Activated CD4-positive, alpha-beta memory T cell treated with anti-CD3 and anti-CD28 coated beads for 36 hours (primary cell): Measurements from ENCODE around the gene KCNH3. TPM values are rescaled to one million over a fixed set of nuclear protein-coding genes. Genes with fewer than 3 reads are reported as not detected.

Source experiments
- CTCF ChIA-PET: fragments of 350-600 bp; sonication (Branson Sonifier 250); formaldehyde crosslinking; loops from one replicate; lab custom pipeline; 2021; ENCODE audit warnings: antibody characterized with exemption, inconsistent platforms; lab: Charles Lee
- POLR2A ChIA-PET: fragments of 350-600 bp; sonication (Branson Sonifier 250); formaldehyde crosslinking; loops from one replicate; lab custom pipeline; 2021; ENCODE audit warnings: antibody characterized with exemption; lab: Charles Lee
- DNase-seq: peaks from one replicate; pipeline ENCODE4 v3.0.0-alpha.2; 2020
- H3K27ac Mint-ChIP-seq: one replicate; pipeline ENCODE4 v1.8.0; 2021; ENCODE audit warnings: mixed read lengths
- H3K27me3 Mint-ChIP-seq: one replicate; pipeline ENCODE4 v1.8.0; 2021; ENCODE audit warnings: mixed read lengths
- H3K36me3 Mint-ChIP-seq: one replicate; pipeline ENCODE4 v1.8.0; 2021; ENCODE audit warnings: mixed read lengths
- H3K4me1 Mint-ChIP-seq: one replicate; pipeline ENCODE4 v1.8.0; 2021; ENCODE audit warnings: low read depth, mixed read lengths
- H3K4me3 Mint-ChIP-seq: one replicate; pipeline ENCODE4 v1.8.0; 2021; ENCODE audit warnings: mild to moderate bottlenecking, mixed read lengths
- H3K9me3 Mint-ChIP-seq: one replicate; pipeline ENCODE4 v1.8.0; 2021; ENCODE audit warnings: mixed read lengths
- intact Hi-C: fragments of 100-400 bp; cut with micrococcal nuclease; formaldehyde crosslinking; loops from one replicate; pipeline ENCODE4 v1.15.1; 2023
- total RNA-seq, 2 experiments: library from RNA; stranded (reverse); gene quantifications; one replicate each; pipeline ENCODE4 v1.2.3, GENCODE V29; 2021

KCNH3 gene
- total RNA-seq, 2 experiments from 2014 or later = 1.2 to 1.3 TPM

GRCh38 chr12:49556391-49557186 lies 17.8 kb downstream of the KCNH3 start:
- no peak overlapping the region for H3K27ac Mint-ChIP-seq
- H3K27me3 Mint-ChIP-seq = no peaks in the 10 kb centered on the region
- no peaks in the 10 kb centered on the region for H3K9me3 Mint-ChIP-seq
- peaks cover 9% of the 10 kb centered on the region for H3K4me1 Mint-ChIP-seq
- intact Hi-C loops = no loop called here
- ChIA-PET CTCF (no interaction called here), POLR2A (no interaction called here)
- peaks cover 13% of the 10 kb centered on the region for H3K36me3 Mint-ChIP-seq
- H3K4me3 Mint-ChIP-seq = no peak overlapping the region
- no peak for DNase-seq

- Mint-ChIP-seq H3K9me3 (no peaks in the 10 kb centered on the region), H3K27ac (no peak overlapping the region), H3K4me1 (peaks cover 9% of the 10 kb centered on the region), H3K27me3 (no peaks in the 10 kb centered on the region), H3K36me3 (peaks cover 19% of the 10 kb centered on the region), H3K4me3 (no peak overlapping the region)
- intact Hi-C loops = no loop called here
- DNase-seq = no peak
- CTCF ChIA-PET = no interaction called here
- POLR2A ChIA-PET = no interaction called here
These were observed 18.5 kb downstream of the KCNH3 start for GRCh38 chr12:49557187-49557916.

DNA sequence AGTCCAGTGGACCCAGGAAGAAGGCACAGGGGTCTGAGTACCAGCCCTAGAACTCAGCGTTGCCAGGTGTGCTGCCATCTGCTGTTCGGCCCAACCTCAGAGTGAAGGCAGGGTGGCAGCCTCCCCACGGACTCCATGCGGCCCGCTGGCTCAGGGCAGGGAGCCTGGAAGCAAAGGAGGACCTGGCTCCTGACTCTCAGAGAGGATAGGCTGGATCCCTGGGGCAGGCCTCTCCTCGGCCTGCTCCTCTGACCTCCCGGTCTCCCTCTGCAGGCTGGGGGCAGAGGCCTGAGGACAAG lies 19.0 kb downstream of the KCNH3 start:
- Mint-ChIP-seq H3K9me3 (no peaks in the 10 kb centered on the region), H3K4me1 (peaks cover 9% of the 10 kb centered on the region), H3K27me3 (no peaks in the 10 kb centered on the region), H3K4me3 (no peak overlapping the region), H3K36me3 (peaks cover 23% of the 10 kb centered on the region), H3K27ac (no peak overlapping the region)
- DNase-seq = no peak
- POLR2A ChIA-PET = interaction anchor here (1.0 kb wide), 1 partner anchor 8 kb away, joined by 3 read pairs; no protein-coding TSS in a partner anchor
- intact Hi-C loops = no loop called here
- CTCF ChIA-PET = no interaction called here

GRCh38 chr12:49558526-49558925 lies 19.7 kb downstream of the KCNH3 start:
- Mint-ChIP-seq H3K9me3 (no peaks in the 10 kb centered on the region), H3K4me3 (no peak overlapping the region), H3K4me1 (peaks cover 9% of the 10 kb centered on the region), H3K36me3 (peaks cover 25% of the 10 kb centered on the region), H3K27ac (no peak overlapping the region), H3K27me3 (no peaks in the 10 kb centered on the region)
- DNase-seq = no peak
- ChIA-PET POLR2A (interaction anchor here (1.0 kb wide), 1 partner anchor 9 kb away, joined by 3 read pairs; no protein-coding TSS in a partner anchor), CTCF (no interaction called here)
- intact Hi-C loops = no loop called here

DNA sequence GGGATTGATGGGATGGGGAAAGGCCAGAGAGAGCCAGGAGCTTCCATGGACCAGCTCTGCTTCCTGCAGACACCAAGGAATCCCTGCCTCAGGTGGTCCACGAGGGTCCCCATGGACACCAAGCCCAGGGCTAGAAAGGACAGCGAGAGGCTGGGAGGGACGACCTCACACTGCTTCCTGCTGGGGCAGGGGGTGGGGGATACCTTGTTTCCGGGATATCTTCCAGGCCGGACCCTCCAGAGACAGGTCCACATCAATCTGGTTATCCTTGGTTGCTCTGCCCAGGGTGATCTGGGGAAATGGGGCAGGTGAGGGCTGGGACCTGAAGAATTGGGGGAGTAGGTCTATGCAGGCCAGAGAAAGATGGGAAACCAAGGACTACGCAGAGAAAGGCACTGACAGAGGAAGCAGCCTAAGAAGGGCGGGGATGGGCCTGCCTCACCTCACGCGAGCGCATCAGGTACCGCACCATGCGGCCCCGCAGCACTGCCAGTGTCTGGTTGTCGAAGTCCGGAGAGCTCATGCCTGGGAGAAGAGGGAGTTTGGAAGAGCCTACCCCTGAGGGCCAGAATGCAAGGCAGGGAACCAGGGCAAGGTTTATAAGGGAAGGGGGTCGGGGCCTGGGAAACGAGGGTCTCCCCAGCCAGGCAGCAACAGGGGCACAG lies 20.3 kb downstream of the KCNH3 start:
- Mint-ChIP-seq H3K9me3 (no peaks in the 10 kb centered on the region), H3K27ac (no peak overlapping the region), H3K27me3 (no peaks in the 10 kb centered on the region), H3K4me1 (peaks cover 13% of the 10 kb centered on the region), H3K4me3 (no peak overlapping the region), H3K36me3 (peaks cover 29% of the 10 kb centered on the region)
- no peak for DNase-seq
- intact Hi-C loops = no loop called here
- ChIA-PET CTCF (no interaction called here), POLR2A (interaction anchor here (1.0 kb wide), 1 partner anchor 9 kb away, joined by 3 read pairs; no protein-coding TSS in a partner anchor)

DNA sequence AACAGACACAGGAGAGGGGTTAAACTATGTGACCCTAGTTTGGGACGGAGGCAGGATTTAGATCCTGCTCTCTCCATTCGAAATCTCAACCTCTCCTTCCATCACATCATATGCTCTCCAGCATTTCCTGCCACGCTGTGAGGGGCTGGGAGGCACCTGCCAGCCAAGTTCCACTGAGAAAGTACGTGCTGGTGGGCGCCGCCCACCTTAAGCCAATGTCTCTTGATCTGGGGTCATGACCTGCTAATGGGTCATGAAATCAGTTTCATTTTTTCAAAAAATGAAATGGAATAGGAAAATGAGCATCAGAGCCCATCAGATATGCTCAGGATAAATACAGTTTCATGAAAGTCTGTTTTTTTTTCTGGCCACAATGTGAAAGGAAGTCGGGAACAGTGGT lies 21.9 kb downstream of the KCNH3 start:
- POLR2A ChIA-PET = no interaction called here
- peaks cover 31% of the 10 kb centered on the region for H3K36me3 Mint-ChIP-seq
- H3K27ac Mint-ChIP-seq = no peak overlapping the region

GRCh38 chr12:49562233-49562632 lies 23.4 kb downstream of the KCNH3 start:
- intact Hi-C loops = no loop called here
- no peak overlapping the region for H3K27ac Mint-ChIP-seq
- POLR2A ChIA-PET = interaction anchor here (1.4 kb wide), 1 partner anchor 8 kb away, joined by 4 read pairs; no protein-coding TSS in a partner anchor
- H3K27me3 Mint-ChIP-seq = no peaks in the 10 kb centered on the region
- no peak overlapping the region for H3K4me3 Mint-ChIP-seq
- peaks cover 36% of the 10 kb centered on the region for H3K4me1 Mint-ChIP-seq
- CTCF ChIA-PET = interaction anchor here (0.8 to 2.5 kb wide), 4 partner anchors 10 to 204 kb away, joined by 3 to 7 read pairs (median 4); no protein-coding TSS in a partner anchor
- no peak for DNase-seq
- H3K9me3 Mint-ChIP-seq = no peaks in the 10 kb centered on the region
- H3K36me3 Mint-ChIP-seq = peaks cover 31% of the 10 kb centered on the region

More for the DNA sequence above, 21.9 kb downstream of the KCNH3 start:
- DNase-seq = no peak
- Mint-ChIP-seq H3K4me3 (no peak overlapping the region), H3K27me3 (no peaks in the 10 kb centered on the region), H3K4me1 (peaks cover 24% of the 10 kb centered on the region), H3K9me3 (no peaks in the 10 kb centered on the region)
- intact Hi-C loops = no loop called here
- CTCF ChIA-PET = interaction anchor here (1.0 to 2.5 kb wide), 2 partner anchors 202 to 217 kb away, joined by 3 to 7 read pairs; no protein-coding TSS in a partner anchor

DNA sequence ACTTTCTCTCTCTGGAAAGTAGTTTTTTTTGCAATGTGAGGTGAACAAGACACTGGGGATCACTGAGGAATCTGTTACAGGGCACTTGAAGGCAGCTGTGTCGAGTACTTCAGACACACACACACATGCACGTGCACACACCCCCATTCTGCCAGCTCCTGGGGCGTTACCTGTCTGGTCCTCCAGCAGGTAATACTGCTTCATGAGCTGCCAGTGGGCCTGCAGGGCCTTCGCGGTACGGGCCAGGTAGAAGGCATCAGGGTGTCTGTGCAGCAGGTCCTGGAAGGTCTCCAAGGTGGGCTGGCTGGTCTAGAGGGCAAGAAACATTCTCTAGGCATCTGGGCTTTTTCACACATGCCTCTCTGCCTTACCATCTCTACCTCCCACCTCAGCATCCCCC lies 24.0 kb downstream of the KCNH3 start:
- no peak for DNase-seq
- Mint-ChIP-seq H3K36me3 (peaks cover 31% of the 10 kb centered on the region), H3K4me3 (no peak overlapping the region), H3K9me3 (no peaks in the 10 kb centered on the region), H3K4me1 (peaks cover 38% of the 10 kb centered on the region), H3K27ac (no peak overlapping the region), H3K27me3 (no peaks in the 10 kb centered on the region)
- intact Hi-C loops = no loop called here
- POLR2A ChIA-PET = interaction anchor here (0.6 to 1.4 kb wide), 2 partner anchors 9 to 220 kb away, joined by 3 to 4 read pairs; no protein-coding TSS in a partner anchor
- CTCF ChIA-PET = interaction anchor here (1.8 kb wide), 1 partner anchor 145 kb away, joined by 4 read pairs; no protein-coding TSS in a partner anchor

GRCh38 chr12:49563951-49564685 lies 25.3 kb downstream of the KCNH3 start:
- CTCF ChIA-PET = interaction anchor here (1.1 to 1.8 kb wide), 4 partner anchors 17 to 205 kb away, joined by 3 to 5 read pairs (median 4); partner anchors contain the start of gene PRPF40B
- no peak overlapping the region for H3K27ac Mint-ChIP-seq
- peaks cover 25% of the 10 kb centered on the region for H3K36me3 Mint-ChIP-seq
- H3K27me3 Mint-ChIP-seq = no peaks in the 10 kb centered on the region
- H3K4me3 Mint-ChIP-seq = no peak overlapping the region
- H3K9me3 Mint-ChIP-seq = no peaks in the 10 kb centered on the region
- H3K4me1 Mint-ChIP-seq = peaks cover 44% of the 10 kb centered on the region
- intact Hi-C loops = no loop called here
- POLR2A ChIA-PET = interaction anchor here (1.4 kb wide), 1 partner anchor 10 kb away, joined by 4 read pairs; no protein-coding TSS in a partner anchor
- no peak for DNase-seq

GRCh38 chr12:49564686-49565405 lies 26.0 kb downstream of the KCNH3 start:
- intact Hi-C loops = no loop called here
- ChIA-PET POLR2A (no interaction called here), CTCF (interaction anchor here (1.3 to 1.6 kb wide), 3 partner anchors 15 to 206 kb away, joined by 3 to 5 read pairs (median 4); partner anchors contain the start of gene PRPF40B)
- no peaks in the 10 kb centered on the region for H3K9me3 Mint-ChIP-seq
- peaks cover 44% of the 10 kb centered on the region for H3K4me1 Mint-ChIP-seq
- H3K27me3 Mint-ChIP-seq = no peaks in the 10 kb centered on the region
- H3K36me3 Mint-ChIP-seq = peaks cover 23% of the 10 kb centered on the region
- H3K27ac Mint-ChIP-seq = no peak overlapping the region
- H3K4me3 Mint-ChIP-seq = no peak overlapping the region
- no peak for DNase-seq
